IPS DF 6.9 (cell line): ENCODE measurements around the gene CCDC93.

Source experiments
- DNase-seq: peaks from one replicate; pipeline ENCODE4 v3.0.0-alpha.2; 2013; ENCODE audit warnings: low read depth, low spot score
- H3K27ac ChIP-seq: one replicate; pipeline ENCODE4 v1.5.1; 2013; ENCODE audit warnings: low read length, control low read depth
- H3K27me3 ChIP-seq: 2 replicates; pipeline ENCODE4 v1.6.1; 2013; ENCODE audit warnings: mild to moderate bottlenecking, low read length; ENCODE audit not compliant: control insufficient read depth, insufficient read depth
- H3K36me3 ChIP-seq: 2 replicates; pipeline ENCODE4 v1.6.1; 2013; ENCODE audit warnings: low read length; ENCODE audit not compliant: control insufficient read depth, insufficient read depth
- H3K4me1 ChIP-seq: 2 replicates; pipeline ENCODE4 v1.6.1; 2013; ENCODE audit warnings: low read length; ENCODE audit not compliant: control insufficient read depth, insufficient read depth
- H3K4me3 ChIP-seq: 2 replicates; pipeline ENCODE4 v1.5.1; 2013; ENCODE audit warnings: mild to moderate bottlenecking, low read length
- H3K9me3 ChIP-seq: 2 replicates; pipeline ENCODE4 v1.6.1; 2013; ENCODE audit warnings: low read length, inconsistent platforms; ENCODE audit not compliant: control insufficient read depth, insufficient read depth
- WGBS: extraction: QIAGEN DNeasy Blood & Tissue Kit; methylation state at CpG from one replicate; pipeline ENCODE4 v1.1.7; 2013; ENCODE audit warnings: mixed read lengths, missing lambda C conversion rate; ENCODE audit not compliant: insufficient read length, insufficient coverage; 5-methylcytosine and 5-hydroxymethylcytosine counted together

CCDC93 gene

DNA sequence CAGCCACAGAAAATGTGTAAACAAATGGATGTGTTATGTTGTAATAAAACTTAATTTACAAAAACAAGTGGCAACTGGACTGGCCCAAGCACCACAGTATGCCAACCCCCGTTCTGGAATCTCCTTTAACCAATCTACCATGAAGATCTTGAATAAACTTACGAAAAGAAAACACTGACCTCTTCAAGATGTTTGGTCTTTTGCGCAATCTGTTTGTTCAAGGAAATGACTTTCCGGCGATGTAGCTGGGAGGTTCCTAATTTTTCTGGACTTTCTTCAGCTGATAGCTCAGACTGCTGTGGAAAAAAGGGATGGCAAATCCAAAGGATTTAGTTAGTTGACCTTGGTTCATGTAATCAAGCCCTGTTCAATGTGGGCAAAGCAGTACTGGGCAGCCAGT lies 55.7 kb downstream of the CCDC93 start:
- Histone ChIP-seq H3K4me3 (no peak overlapping the region), H3K36me3 (peaks cover 4% of the 10 kb centered on the region; the same call in 1 of the 2 replicates), H3K27ac (no peak overlapping the region), H3K4me1 (no peaks in the 10 kb centered on the region), H3K27me3 (no peaks in the 10 kb centered on the region), H3K9me3 (no peaks in the 10 kb centered on the region)
- no CpG with 5 or more reads among the region's 5 CpGs for WGBS
- no peak for DNase-seq

DNA sequence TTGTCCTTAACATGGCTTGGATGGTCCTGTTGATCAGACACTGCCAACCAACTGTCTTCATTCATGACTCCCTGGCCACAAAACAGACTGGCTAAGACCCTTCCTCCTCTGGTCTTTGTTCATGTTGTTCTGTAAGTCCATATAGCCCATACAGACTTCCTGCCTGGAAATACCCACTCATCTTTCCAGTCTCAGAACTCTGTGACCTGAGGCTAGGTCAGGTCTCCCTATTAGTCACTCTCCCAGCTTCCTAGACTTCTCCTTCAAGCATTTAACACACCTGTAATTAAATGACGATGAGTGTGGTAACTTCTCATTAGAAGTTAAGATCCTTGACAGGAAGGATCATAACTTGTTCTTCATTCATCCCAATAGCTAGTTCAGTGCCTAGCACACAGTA lies 56.3 kb downstream of the CCDC93 start:
- H3K36me3 ChIP-seq = peaks cover 4% of the 10 kb centered on the region; the same call in 1 of the 2 replicates
- no peaks in the 10 kb centered on the region for H3K9me3 ChIP-seq
- no peaks in the 10 kb centered on the region for H3K27me3 ChIP-seq
- no peak overlapping the region for H3K27ac ChIP-seq
- no peaks in the 10 kb centered on the region for H3K4me1 ChIP-seq
- no CpG with 5 or more reads among the region's 1 CpG for WGBS
- DNase-seq = no peak
- no peak overlapping the region for H3K4me3 ChIP-seq

DNA sequence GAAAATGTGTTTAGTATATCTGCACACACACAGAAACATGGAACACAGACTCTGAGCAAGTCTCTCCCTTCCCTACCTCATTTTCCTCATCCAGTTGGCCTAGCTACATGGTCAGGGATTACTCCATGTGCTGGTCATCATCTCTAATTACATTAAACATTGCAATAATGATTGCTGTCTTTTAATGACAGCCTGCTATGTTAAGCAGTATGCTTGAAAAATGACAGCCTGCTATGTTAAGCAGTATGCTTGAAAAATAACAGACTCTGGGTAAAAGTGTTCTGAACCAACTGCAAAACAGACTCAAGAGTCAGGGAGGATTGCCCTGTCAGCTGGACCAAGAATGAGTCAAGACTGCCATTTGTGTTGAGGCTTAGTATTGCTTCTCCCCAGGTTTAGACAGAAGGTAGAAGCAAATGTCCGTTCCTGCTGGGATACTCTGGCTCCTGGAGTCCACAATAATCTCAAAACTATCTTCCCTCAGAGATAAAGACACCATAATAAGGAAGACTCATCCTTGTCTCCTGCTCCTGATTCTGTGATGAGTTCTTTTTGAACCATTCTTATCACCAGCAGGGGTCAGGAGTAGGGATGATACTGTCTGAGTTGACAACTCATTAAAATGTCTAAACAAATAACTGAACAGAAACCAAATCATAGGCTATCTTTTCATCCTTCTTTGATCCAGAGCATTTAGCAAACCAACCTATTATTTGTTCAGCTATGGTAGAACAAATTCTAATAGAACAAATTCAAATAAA lies 57.7 kb downstream of the CCDC93 start:
- no peaks in the 10 kb centered on the region for H3K27me3 ChIP-seq
- H3K4me3 ChIP-seq = no peak overlapping the region
- peaks cover 4% of the 10 kb centered on the region; the same call in 1 of the 2 replicates for H3K36me3 ChIP-seq
- H3K27ac ChIP-seq = no peak overlapping the region
- DNase-seq = no peak
- H3K4me1 ChIP-seq = no peaks in the 10 kb centered on the region
- WGBS = no CpG with 5 or more reads among the region's 1 CpG
- no peaks in the 10 kb centered on the region for H3K9me3 ChIP-seq

DNA sequence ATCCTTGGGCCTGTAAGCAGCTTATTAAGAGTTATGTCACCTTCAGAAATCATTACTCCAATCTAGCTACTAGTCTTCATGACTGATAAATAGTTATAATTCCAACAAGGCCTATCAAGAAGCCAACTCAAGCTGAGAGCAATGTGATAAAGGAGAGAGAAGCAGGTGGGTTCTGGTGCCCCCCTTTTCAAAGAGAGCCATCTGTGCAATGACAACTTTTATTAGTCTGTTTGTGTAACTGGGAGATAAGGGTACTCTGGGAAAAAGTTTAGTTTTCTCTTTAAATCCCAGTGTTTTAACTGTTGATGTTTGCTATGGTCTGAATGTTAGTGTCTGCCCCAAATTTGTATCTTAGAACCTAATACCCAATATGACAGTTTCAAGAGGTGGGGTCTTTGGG lies 60.6 kb downstream of the CCDC93 start:
- Histone ChIP-seq H3K4me3 (no peak overlapping the region), H3K27me3 (no peaks in the 10 kb centered on the region), H3K27ac (no peak overlapping the region), H3K4me1 (no peaks in the 10 kb centered on the region), H3K36me3 (peaks cover 4% of the 10 kb centered on the region; the same call in 1 of the 2 replicates), H3K9me3 (no peaks in the 10 kb centered on the region)
- no peak for DNase-seq

DNA sequence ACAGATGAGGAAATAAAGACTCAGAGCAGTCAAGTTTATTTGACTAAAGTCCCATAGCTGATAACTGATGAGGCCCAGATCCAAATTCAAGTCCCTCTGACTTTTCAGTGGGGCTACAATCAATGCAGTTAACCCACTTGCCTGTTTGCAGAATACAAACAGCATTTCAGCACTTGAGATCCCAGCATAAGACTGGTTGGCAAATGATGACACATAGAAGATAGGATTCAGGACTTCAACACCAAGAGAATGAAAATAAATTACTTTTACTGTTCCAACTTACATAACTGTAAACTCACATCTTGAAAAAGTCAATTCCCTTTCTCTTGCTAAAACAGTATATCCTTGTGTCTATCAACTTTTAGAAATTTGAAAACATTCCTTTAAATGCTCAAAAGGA lies 61.2 kb downstream of the CCDC93 start:
- no peak for DNase-seq
- H3K4me1 ChIP-seq = no peaks in the 10 kb centered on the region
- no peaks in the 10 kb centered on the region for H3K27me3 ChIP-seq
- H3K27ac ChIP-seq = no peak overlapping the region
- no peak overlapping the region for H3K4me3 ChIP-seq
- peaks cover 4% of the 10 kb centered on the region; the same call in 1 of the 2 replicates for H3K36me3 ChIP-seq
- no peaks in the 10 kb centered on the region for H3K9me3 ChIP-seq

GRCh38 chr2:117952228-117952627 lies 61.6 kb downstream of the CCDC93 start:
- DNase-seq = no peak
- no peaks in the 10 kb centered on the region for H3K9me3 ChIP-seq
- H3K36me3 ChIP-seq = no peaks in the 10 kb centered on the region; the same call in 1 of the 2 replicates
- no CpG with 5 or more reads among the region's 4 CpGs for WGBS
- H3K4me3 ChIP-seq = no peak overlapping the region
- no peaks in the 10 kb centered on the region for H3K27me3 ChIP-seq
- no peak overlapping the region for H3K27ac ChIP-seq
- no peaks in the 10 kb centered on the region for H3K4me1 ChIP-seq

DNA sequence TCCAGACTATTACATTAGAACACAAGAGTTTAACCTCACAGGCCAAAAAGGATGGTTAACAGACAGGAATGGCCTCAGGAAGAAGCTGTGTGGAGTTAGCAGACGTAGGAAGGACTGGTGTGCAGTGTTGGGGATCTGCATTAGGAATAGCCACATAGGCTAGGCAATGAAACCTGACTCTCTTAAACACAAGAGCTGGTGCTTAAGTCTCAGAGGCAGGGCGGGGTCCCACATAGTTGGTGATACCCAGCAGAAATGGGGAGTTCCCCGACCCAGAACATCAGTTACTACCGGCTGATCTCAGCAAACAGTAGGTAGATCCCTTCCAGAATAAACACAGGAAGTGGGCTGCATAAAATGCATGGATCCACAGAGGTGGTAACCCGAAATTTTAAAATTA lies 64.1 kb downstream of the CCDC93 start:
- Histone ChIP-seq H3K27ac (no peak overlapping the region), H3K4me1 (no peaks in the 10 kb centered on the region), H3K9me3 (no peaks in the 10 kb centered on the region), H3K4me3 (no peak overlapping the region), H3K36me3 (peaks cover 10% of the 10 kb centered on the region; the same call in 1 of the 2 replicates), H3K27me3 (no peaks in the 10 kb centered on the region)
- no peak for DNase-seq
- no CpG with 5 or more reads among the region's 5 CpGs for WGBS

DNA sequence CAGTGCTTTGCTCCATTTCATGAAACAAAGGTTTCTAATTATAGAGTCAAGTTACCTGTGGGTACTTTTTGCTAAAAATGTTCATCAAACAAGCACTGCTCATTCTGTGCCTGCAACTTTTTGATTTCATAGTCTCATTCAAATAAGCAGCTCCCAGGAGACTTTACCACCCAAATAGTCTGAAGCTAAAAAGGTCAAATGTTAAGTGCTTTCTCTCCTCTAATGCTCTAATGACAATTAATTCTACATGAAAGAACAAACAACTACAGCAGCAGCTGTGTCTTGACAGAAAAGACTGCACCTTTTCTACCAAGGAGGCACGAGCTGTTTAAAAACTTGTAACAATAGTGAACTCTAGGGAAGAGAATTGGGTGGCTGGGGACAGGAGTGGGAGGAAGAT lies 65.3 kb downstream of the CCDC93 start:
- WGBS = no CpG with 5 or more reads among the region's 1 CpG
- Histone ChIP-seq H3K9me3 (no peaks in the 10 kb centered on the region), H3K27me3 (no peaks in the 10 kb centered on the region), H3K36me3 (peaks cover 14% of the 10 kb centered on the region; the same call in 1 of the 2 replicates), H3K27ac (no peak overlapping the region), H3K4me3 (no peak overlapping the region), H3K4me1 (no peaks in the 10 kb centered on the region)
- no peak for DNase-seq

GRCh38 chr2:117945296-117945695 lies 68.6 kb downstream of the CCDC93 start:
- Histone ChIP-seq H3K4me3 (no peak overlapping the region), H3K36me3 (peaks cover 20% of the 10 kb centered on the region), H3K27ac (no peak overlapping the region), H3K27me3 (no peaks in the 10 kb centered on the region), H3K9me3 (no peaks in the 10 kb centered on the region), H3K4me1 (no peaks in the 10 kb centered on the region)
- no peak for DNase-seq
- no CpG with 5 or more reads among the region's 5 CpGs for WGBS

DNA sequence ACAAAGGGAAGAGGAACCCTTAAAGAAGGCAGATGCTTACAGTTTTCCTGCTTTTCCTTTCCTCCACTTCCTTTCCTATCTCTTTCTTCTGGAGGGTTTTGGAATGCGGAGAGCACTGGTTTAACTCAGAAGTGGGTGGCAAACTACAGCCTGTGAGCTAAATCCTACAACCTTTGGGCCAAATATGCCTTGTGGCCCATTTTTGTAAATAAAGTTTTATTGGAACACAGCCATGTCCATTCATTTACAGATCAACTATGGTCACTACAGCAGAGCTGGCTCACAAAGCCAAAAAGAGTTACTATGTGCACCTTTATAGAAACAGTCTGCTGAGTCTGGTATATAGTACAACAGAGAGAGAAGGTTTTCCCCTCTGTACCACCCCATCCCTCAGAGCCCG lies 69.1 kb downstream of the CCDC93 start:
- no peak for DNase-seq
- WGBS = no CpG with 5 or more reads among the region's 2 CpGs
- H3K4me3 ChIP-seq = no peak overlapping the region
- no peaks in the 10 kb centered on the region for H3K4me1 ChIP-seq
- H3K36me3 ChIP-seq = peaks cover 20% of the 10 kb centered on the region
- no peaks in the 10 kb centered on the region for H3K27me3 ChIP-seq
- no peak overlapping the region for H3K27ac ChIP-seq
- H3K9me3 ChIP-seq = no peaks in the 10 kb centered on the region

GRCh38 chr2:117943013-117943672 lies 70.7 kb downstream of the CCDC93 start:
- no peak overlapping the region for H3K4me3 ChIP-seq
- no peaks in the 10 kb centered on the region for H3K9me3 ChIP-seq
- DNase-seq = no peak
- no peaks in the 10 kb centered on the region for H3K27me3 ChIP-seq
- H3K4me1 ChIP-seq = no peaks in the 10 kb centered on the region
- H3K36me3 ChIP-seq = peaks cover 23% of the 10 kb centered on the region
- no CpG with 5 or more reads among the region's 3 CpGs for WGBS
- no peak overlapping the region for H3K27ac ChIP-seq
